GM12878 (cell line): ENCODE data around the gene CDH4. TPM values are rescaled to one million over a fixed set of nuclear protein-coding genes. Genes with fewer than 3 reads are reported as not detected.

Source experiments
- ATAC-seq: fragments of 200-7000 bp; cut with Tn5 transposase; 3 replicates; pipeline ENCODE4 v1.9.1; 2020; ENCODE audit warnings: mild to moderate bottlenecking, moderate library complexity
- BruUV-seq: library from RNA; stranded (reverse); fragments of 400-500 nt; replicated peaks from 2 replicates; lab custom pipeline; 2021; lab: Mats Ljungman, UMichigan
- CTCF ChIA-PET: fragments of 300-600 bp; sonication (Branson Sonifier 250); formaldehyde crosslinking; extraction: SDS; loops from one replicate; lab custom pipeline; 2021; ENCODE audit warnings: inconsistent platforms; lab: Yijun Ruan, JAX
- POLR2A ChIA-PET: fragments of 350-600 bp; formaldehyde crosslinking; extraction: SDS; loops from one replicate; lab custom pipeline; 2021; ENCODE audit warnings: inconsistent platforms; lab: Charles Lee
- RAD21 ChIA-PET: fragments of 300-600 bp; sonication (Branson Sonifier 250); formaldehyde crosslinking; loops from one replicate; lab custom pipeline; 2023; ENCODE audit warnings: antibody characterized with exemption; ENCODE audit not compliant: unreplicated experiment; lab: Charles Lee
- SMC1A ChIA-PET: fragments of 300-600 bp; sonication (Branson Sonifier 250); formaldehyde crosslinking; loops from one replicate; lab custom pipeline; 2023; ENCODE audit not compliant: unreplicated experiment, uncharacterized antibody; lab: Charles Lee
- DNase-seq: peaks from one replicate; pipeline ENCODE4 v3.0.0-alpha.2; 2011; ENCODE audit warnings: low read depth, low spot score
- FAIRE-seq: peaks from 3 replicates; lab custom pipeline; 2011; peaks lifted over from hg19 to GRCh38; lab: Jason Lieb, UNC
- H2AFZ ChIP-seq: 2 replicates; pipeline ENCODE4 v1.6.0; 2011; ENCODE audit warnings: low read depth, low read length, control low read depth; ENCODE audit not compliant: control insufficient read depth
- H3K27ac ChIP-seq: 2 replicates; pipeline ENCODE4 v1.5.1; 2011; ENCODE audit warnings: control low read depth; ENCODE audit not compliant: control insufficient read depth, insufficient read depth
- H3K27me3 ChIP-seq, 2 experiments: replicated peaks in 1 of 2; 2 replicates each; pipeline versions ENCODE4 v1.6.0 to v1.6.1; 2011; ENCODE audit warnings: low read length in 1 of 2; ENCODE audit not compliant: control insufficient read depth in 2 of 2, insufficient read depth in 2 of 2
- H3K36me3 ChIP-seq, 2 experiments: 2 replicates each; pipeline ENCODE4 v1.5.1; 2011; ENCODE audit warnings: low read length in 1 of 2; ENCODE audit not compliant: control insufficient read depth in 2 of 2, insufficient read depth in 2 of 2
- H3K4me1 ChIP-seq: 2 replicates; pipeline ENCODE4 v1.6.1; 2011; ENCODE audit warnings: mild to moderate bottlenecking, low read length, moderate library complexity, mixed read lengths; ENCODE audit not compliant: control insufficient read depth, insufficient read depth
- H3K4me2 ChIP-seq: 2 replicates; pipeline ENCODE4 v1.6.0; 2011; ENCODE audit warnings: control low read depth; ENCODE audit not compliant: control insufficient read depth, insufficient read depth
- H3K4me3 ChIP-seq: fragments of 200-600 bp; sonication (generic); 2 replicates; pipeline ENCODE4 v1.5.1; 2016
- H3K79me2 ChIP-seq: 2 replicates; pipeline ENCODE4 v1.6.0; 2011; ENCODE audit warnings: low read length; ENCODE audit not compliant: control insufficient read depth, insufficient read depth
- H3K9ac ChIP-seq: 2 replicates; pipeline ENCODE4 v1.8.0; 2011; ENCODE audit warnings: low read length, control low read depth, mixed read lengths; ENCODE audit not compliant: control insufficient read depth, insufficient read depth
- H3K9me3 ChIP-seq: replicated peaks from 3 replicates; pipeline ENCODE4 v1.5.1; 2011; ENCODE audit warnings: mild to moderate bottlenecking, low read length; ENCODE audit not compliant: control insufficient read depth, insufficient read depth
- H4K20me1 ChIP-seq: 2 replicates; pipeline ENCODE4 v1.6.0; 2011; ENCODE audit not compliant: control insufficient read depth, insufficient read depth
- ATF7 ChIP-seq: fragments of 450-650 bp; IDR thresholded peaks from 2 replicates; pipeline ENCODE4 v1.6.1; 2016; ENCODE audit warnings: low read depth, mild to moderate bottlenecking
- CEBPB ChIP-seq, 2 experiments: fragments of 150-350 bp in 1 of 2; IDR thresholded peaks; 2 replicates each; pipeline ENCODE4 v1.6.1; 2012 to 2014; ENCODE audit warnings: low read depth in 2 of 2, low read length in 2 of 2, borderline replicate concordance in 1 of 2, inconsistent platforms in 1 of 2
- EP300 ChIP-seq, 2 experiments: fragments of 150-350 bp in 1 of 2; IDR thresholded peaks; 2 replicates each; pipeline ENCODE4 v1.6.1; 2011 to 2012; ENCODE audit warnings: low read depth in 2 of 2, low read length in 2 of 2, borderline replicate concordance in 1 of 2, improper control_type of control experiment in 1 of 2, inconsistent platforms in 1 of 2; ENCODE audit not compliant: control insufficient read depth in 1 of 2
- EZH2 ChIP-seq: IDR thresholded peaks from 2 replicates; pipeline ENCODE4 v1.6.1; 2012; ENCODE audit warnings: low read depth, mild to moderate bottlenecking, control low read depth, inconsistent platforms, low read length, borderline replicate concordance; ENCODE audit not compliant: control insufficient read depth
- IKZF2 ChIP-seq, 2 experiments: fragments of 450-650 bp; IDR thresholded peaks; 2 replicates each; pipeline ENCODE4 v1.6.1; 2017; ENCODE audit warnings: mild to moderate bottlenecking in 2 of 2, moderate library complexity in 2 of 2
- NFXL1 ChIP-seq: fragments of 450-650 bp; IDR thresholded peaks from 2 replicates; pipeline ENCODE4 v1.6.1; 2017; ENCODE audit warnings: antibody characterized with exemption, mild to moderate bottlenecking, borderline replicate concordance
- PML ChIP-seq: IDR thresholded peaks from 2 replicates; pipeline ENCODE4 v1.6.1; 2012; ENCODE audit warnings: low read length, inconsistent platforms
- POLR2A ChIP-seq: IDR thresholded peaks from 2 replicates; pipeline ENCODE4 v1.6.1; 2011; ENCODE audit warnings: low read depth, mild to moderate bottlenecking, low read length
- PRDM15 ChIP-seq: fragments of 450-650 bp; formaldehyde crosslinking; IDR thresholded peaks from 2 replicates; pipeline ENCODE4 v1.4.0; 2020; ENCODE audit warnings: mild to moderate bottlenecking, moderate library complexity
- SIN3A ChIP-seq: IDR thresholded peaks from 2 replicates; pipeline ENCODE4 v1.6.1; 2012; ENCODE audit warnings: low read depth, low read length, improper control_type of control experiment
- SIX5 ChIP-seq: IDR thresholded peaks from 2 replicates; pipeline ENCODE4 v1.6.1; 2011; ENCODE audit warnings: mild to moderate bottlenecking, low read depth, low read length, moderate library complexity; ENCODE audit not compliant: severe bottlenecking
- TARDBP ChIP-seq: IDR thresholded peaks from 2 replicates; pipeline ENCODE4 v1.6.1; 2016; ENCODE audit warnings: borderline replicate concordance
- WGBS: methylation state at CpG from one replicate; pipeline ENCODE4 v1.1.6; 2016; ENCODE audit warnings: low lambda C conversion rate; ENCODE audit not compliant: insufficient replicate concordance, insufficient coverage; ENCODE audit errors: missing lambda C conversion rate; 5-methylcytosine and 5-hydroxymethylcytosine counted together
- in situ Hi-C: fragments of 300-500 bp; cut with MboI; formaldehyde crosslinking; loops from 9 replicates; pipeline ENCODE4 v1.14.3; 2018; ENCODE audit warnings: mixed read lengths
- intact Hi-C: fragments of 100-400 bp; cut with micrococcal nuclease; formaldehyde crosslinking; loops from one replicate; pipeline ENCODE4 v1.14.2; 2022; ENCODE audit not compliant: unreplicated experiment
- polyA plus RNA-seq, 11 experiments: library from polyadenylated mRNA; depleted of rRNA in 4 of 11; unstranded in 6 of 11; stranded (reverse) in 5 of 11; fragments of >200 nt; fragmentation: Nextera tagmentation in 4 of 11; fragmentation: Illumina TruSeq in 1 of 11; extraction: Ambion mirVana in 4 of 11; extraction: Trizol in 1 of 11; gene quantifications; 1 replicate in 1 of 11; 2 replicates in 10 of 11; pipeline versions ENCODE4 v1.2.1 to v1.2.3, GENCODE V29; 2011 to 2016; ENCODE audit warnings: inconsistent platforms in 2 of 11, missing spikeins in 2 of 11, low read depth in 1 of 11
- total RNA-seq, 4 experiments: library from RNA; depleted of rRNA in 3 of 4; stranded (reverse); fragments of >200 nt in 3 of 4; fragmentation: Illumina TruSeq in 1 of 4; extraction: Trizol in 1 of 4; gene quantifications; 2 replicates each; pipeline versions ENCODE4 v1.2.1 to v1.2.3, GENCODE V29; 2013 to 2021
- TF ChIP-seq, protein P1 (sequence below): fragments of 450-650 bp; IDR thresholded peaks from 2 replicates; pipeline ENCODE4 v1.6.1; 2017; ENCODE audit warnings: antibody characterized with exemption, mild to moderate bottlenecking, moderate library complexity

The CDH4 gene
- total and polyA plus RNA-seq, 10 of the 15 experiments (the other 5 are each of a cell fraction or from before 2014, with no cell fraction given): not detected

DNA sequence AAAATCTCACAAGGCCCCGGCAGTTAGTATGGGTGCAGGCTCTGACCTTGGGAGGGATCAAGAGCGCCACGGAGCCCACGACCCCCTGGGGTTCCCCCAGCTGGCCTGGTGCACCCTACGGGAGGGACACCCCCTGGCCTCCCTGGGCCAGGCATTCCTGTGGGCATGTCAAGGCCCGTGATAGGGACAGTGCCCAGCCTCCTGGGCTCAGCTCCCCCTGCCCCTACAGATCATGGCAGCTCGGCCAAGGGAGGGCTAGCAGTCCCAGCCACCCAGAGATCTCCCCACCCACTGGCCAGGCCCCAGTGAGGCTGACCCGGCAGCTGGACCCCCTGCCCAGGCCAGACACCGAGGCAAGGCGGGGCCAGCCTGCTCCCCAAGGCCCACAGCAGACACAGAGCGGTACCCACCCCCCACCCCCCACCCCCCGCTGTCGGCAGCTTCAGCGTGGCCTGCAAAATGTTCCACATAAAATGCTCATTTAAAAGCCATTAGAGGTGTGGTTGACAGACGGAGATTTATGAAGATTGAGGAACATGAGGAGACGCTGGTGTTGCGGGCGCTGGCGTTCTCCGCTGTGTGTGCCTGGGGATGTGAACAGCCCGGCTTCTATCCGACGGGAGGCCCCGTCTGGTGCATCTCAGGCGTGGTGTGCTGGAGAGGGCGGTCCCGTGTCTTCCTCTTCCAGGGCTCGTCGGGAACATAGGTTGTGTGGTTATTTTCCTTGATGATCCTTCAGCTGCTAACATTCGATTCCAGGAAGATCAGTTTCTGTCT is 625.1 kb downstream of the CDH4 start:
- H3K27me3 ChIP-seq: no peaks in the 10 kb centered on the region; a peak in 1 of 4 replicates
- BruUV-seq: no TSS peak
- H3K27ac ChIP-seq: no peak overlapping the region
- H3K4me2 ChIP-seq: no peak overlapping the region
- ChIA-PET RAD21 (no interaction called here), CTCF (no interaction called here), SMC1A (no interaction called here), POLR2A (no interaction called here)
- H2AFZ ChIP-seq: no peak overlapping the region
- TF ChIP-seq PML (no peak), TARDBP (no peak), POLR2A (no peak), IKZF2 (IDR thresholded peaks at IDR 0.05) (no peak), CEBPB (IDR thresholded peaks at IDR 0.05; ENCODE audit: borderline replicate concordance in 1 of 2, low read depth in 2 of 2, low read length in 2 of 2) (no peak), SIN3A (no peak), SIX5 (no peak), NFXL1 (no peak), ATF7 (no peak), EZH2 (no peak), PRDM15 (no peak), EP300 (IDR thresholded peaks at IDR 0.05; ENCODE audit: borderline replicate concordance in 1 of 2, control insufficient read depth in 1 of 2, low read depth in 2 of 2, low read length in 2 of 2) (no peak)
- TF ChIP-seq, protein P1, sequence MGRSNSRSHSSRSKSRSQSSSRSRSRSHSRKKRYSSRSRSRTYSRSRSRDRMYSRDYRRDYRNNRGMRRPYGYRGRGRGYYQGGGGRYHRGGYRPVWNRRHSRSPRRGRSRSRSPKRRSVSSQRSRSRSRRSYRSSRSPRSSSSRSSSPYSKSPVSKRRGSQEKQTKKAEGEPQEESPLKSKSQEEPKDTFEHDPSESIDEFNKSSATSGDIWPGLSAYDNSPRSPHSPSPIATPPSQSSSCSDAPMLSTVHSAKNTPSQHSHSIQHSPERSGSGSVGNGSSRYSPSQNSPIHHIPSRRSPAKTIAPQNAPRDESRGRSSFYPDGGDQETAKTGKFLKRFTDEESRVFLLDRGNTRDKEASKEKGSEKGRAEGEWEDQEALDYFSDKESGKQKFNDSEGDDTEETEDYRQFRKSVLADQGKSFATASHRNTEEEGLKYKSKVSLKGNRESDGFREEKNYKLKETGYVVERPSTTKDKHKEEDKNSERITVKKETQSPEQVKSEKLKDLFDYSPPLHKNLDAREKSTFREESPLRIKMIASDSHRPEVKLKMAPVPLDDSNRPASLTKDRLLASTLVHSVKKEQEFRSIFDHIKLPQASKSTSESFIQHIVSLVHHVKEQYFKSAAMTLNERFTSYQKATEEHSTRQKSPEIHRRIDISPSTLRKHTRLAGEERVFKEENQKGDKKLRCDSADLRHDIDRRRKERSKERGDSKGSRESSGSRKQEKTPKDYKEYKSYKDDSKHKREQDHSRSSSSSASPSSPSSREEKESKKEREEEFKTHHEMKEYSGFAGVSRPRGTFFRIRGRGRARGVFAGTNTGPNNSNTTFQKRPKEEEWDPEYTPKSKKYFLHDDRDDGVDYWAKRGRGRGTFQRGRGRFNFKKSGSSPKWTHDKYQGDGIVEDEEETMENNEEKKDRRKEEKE: no peak
- H3K79me2 ChIP-seq: no peaks in the 10 kb centered on the region
- FAIRE-seq (no peak), ATAC-seq (no peak), DNase-seq (no peak)
- H3K9ac ChIP-seq: no peak overlapping the region
- intact Hi-C loops (no loop called here), in situ Hi-C loops (no loop called here)
- no peaks in the 10 kb centered on the region for H3K36me3 ChIP-seq
- no peaks in the 10 kb centered on the region for H3K4me1 ChIP-seq
- 59% methylated on average over 26 of the region's 30 CpGs for WGBS
- H4K20me1 ChIP-seq: no peaks in the 10 kb centered on the region
- no peaks in the 10 kb centered on the region for H3K9me3 ChIP-seq
- H3K4me3 ChIP-seq: no peak overlapping the region
